Measurements from ENCODE around the gene IGBP1. TPM values are rescaled to one million over a fixed set of nuclear protein-coding genes. Genes with fewer than 3 reads are reported as not detected.

IGBP1 gene
- total RNA-seq (2014; rRNA removed; shearing (Covaris generic)), result 57.3 and 59.1 TPM in 2 replicates
- polyA plus RNA-seq (2016; fragmentation: Nextera tagmentation; extraction: Ambion mirVana), result 31.8 and 33.6 TPM in 2 replicates

- no peaks in the 10 kb centered on the region for H3K27me3 ChIP-seq (replicated peaks; ENCODE audit: insufficient read depth)
- WGBS, 2 experiments (ENCODE audit: low coverage in 1 of 2, low lambda C conversion rate in 2 of 2, missing lambda C conversion rate in 2 of 2), result 1 to 2% methylated on average over 39 to 50 of the region's 59 CpGs
- in situ Hi-C loops (cut with MboI), result no loop called here
Measured at GRCh38 chrX:70133303-70134115, at the start of gene IGBP1. Gene IGBP1 (plus strand): TSS chrX:70133447. CDS start chrX:70133948, 501 bp downstream.

GRCh38 chrX:70084592-70085240, 48.5 kb upstream of the IGBP1 start:
- Histone ChIP-seq H3K4me1 (ENCODE audit: insufficient read depth) (peaks cover 12% of the 10 kb centered on the region), H3K27ac (no peak overlapping the region), H3K27me3 (replicated peaks; ENCODE audit: insufficient read depth) (no peaks in the 10 kb centered on the region), H3K9me2 (ENCODE audit: insufficient read depth) (no peaks in the 10 kb centered on the region), H3K4me3 (no peak overlapping the region), H4K20me1 (ENCODE audit: insufficient read depth) (no peaks in the 10 kb centered on the region), H3K36me3 (ENCODE audit: low read depth) (no peaks in the 10 kb centered on the region), H3F3A (ENCODE audit: insufficient read depth) (no peaks in the 10 kb centered on the region), H3K9ac (no peak overlapping the region), H3K4me2 (ENCODE audit: unreplicated experiment) (no peak overlapping the region), H2AFZ (no peak overlapping the region), H3K79me2 (ENCODE audit: insufficient read depth) (no peaks in the 10 kb centered on the region), H3K9me3 (ENCODE audit: low read depth) (no peaks in the 10 kb centered on the region)
- in situ Hi-C loops (cut with MboI), result loop anchor here (25.0 kb wide), 1 partner anchor 547 kb away; no protein-coding TSS in a partner anchor
- no peak for DNase-seq
- WGBS, 2 experiments (ENCODE audit: low coverage in 1 of 2, low lambda C conversion rate in 2 of 2, missing lambda C conversion rate in 2 of 2), result 20 to 29% methylated on average over 5 of the region's 5 CpGs
- no peak for TF ChIP-seq EZH2phosphoT487 (IDR thresholded peaks at IDR 0.05; ENCODE audit: insufficient read depth, low read depth)
- no peak for TF ChIP-seq EZH2 (IDR thresholded peaks at IDR 0.05; ENCODE audit: insufficient read depth, poor library complexity, severe bottlenecking)

More at GRCh38 chrX:70133303-70134115, at the start of gene IGBP1:
- H4K20me1 ChIP-seq (ENCODE audit: insufficient read depth), result no peaks in the 10 kb centered on the region
- peak; percentile 87 for DNase-seq
- peak within 1 kb of the TSS; percentile 100 for H3K4me3 ChIP-seq
- H3K9ac ChIP-seq, result peak within 1 kb of the TSS; percentile 98
- H3K27ac ChIP-seq, result peak within 1 kb of the TSS; percentile 97
- TF ChIP-seq EZH2phosphoT487 (IDR thresholded peaks at IDR 0.05; ENCODE audit: insufficient read depth, low read depth) (no peak), EZH2 (IDR thresholded peaks at IDR 0.05; ENCODE audit: insufficient read depth, poor library complexity, severe bottlenecking) (no peak)
- no peaks in the 10 kb centered on the region for H3K36me3 ChIP-seq (ENCODE audit: low read depth)
- peaks cover 26% of the 10 kb centered on the region for H3K79me2 ChIP-seq (ENCODE audit: insufficient read depth)
- H3F3A ChIP-seq (ENCODE audit: insufficient read depth), result no peaks in the 10 kb centered on the region
- no peaks in the 10 kb centered on the region for H3K9me2 ChIP-seq (ENCODE audit: insufficient read depth)
- H2AFZ ChIP-seq, result peak within 1 kb of the TSS; percentile 100
- 0 out of 2 replicates have a peak, but pooled peaks cover 8% of the 10 kb centered on the region for H3K4me1 ChIP-seq (ENCODE audit: insufficient read depth)
- no peaks in the 10 kb centered on the region for H3K9me3 ChIP-seq (ENCODE audit: low read depth)
- peak within 1 kb of the TSS; percentile 90 for H3K4me2 ChIP-seq (ENCODE audit: unreplicated experiment)

GRCh38 chrX:70087857-70088630, 45.2 kb upstream of the IGBP1 start:
- Histone ChIP-seq H2AFZ (peak overlapping the region; percentile 82), H3K4me2 (ENCODE audit: unreplicated experiment) (no peak overlapping the region), H3K36me3 (ENCODE audit: low read depth) (no peaks in the 10 kb centered on the region), H3K4me3 (no peak overlapping the region), H3K27ac (peak overlapping the region; percentile 71), H3K9me3 (ENCODE audit: low read depth) (no peaks in the 10 kb centered on the region), H3F3A (ENCODE audit: insufficient read depth) (peaks cover 7% of the 10 kb centered on the region; the same call in 1 of the 2 replicates), H3K9me2 (ENCODE audit: insufficient read depth) (no peaks in the 10 kb centered on the region), H3K27me3 (replicated peaks; ENCODE audit: insufficient read depth) (no peaks in the 10 kb centered on the region), H3K4me1 (ENCODE audit: insufficient read depth) (peaks cover 22% of the 10 kb centered on the region), H4K20me1 (ENCODE audit: insufficient read depth) (no peaks in the 10 kb centered on the region), H3K9ac (0 out of 2 replicates have a peak overlapping the region, but pooled peaks have one; percentile 36), H3K79me2 (ENCODE audit: insufficient read depth) (no peaks in the 10 kb centered on the region)
- TF ChIP-seq EZH2phosphoT487 (IDR thresholded peaks at IDR 0.05; ENCODE audit: insufficient read depth, low read depth) (no peak), EZH2 (IDR thresholded peaks at IDR 0.05; ENCODE audit: insufficient read depth, poor library complexity, severe bottlenecking) (no peak)
- 10 to 12% methylated on average over 9 to 11 of the region's 11 CpGs for WGBS, 2 experiments (ENCODE audit: low coverage in 1 of 2, low lambda C conversion rate in 2 of 2, missing lambda C conversion rate in 2 of 2)
- peak; percentile 50 for DNase-seq
- in situ Hi-C loops (cut with MboI), result loop anchor here (25.0 kb wide), 1 partner anchor 551 kb away; no protein-coding TSS in a partner anchor

GRCh38 chrX:70088751-70089150, 44.5 kb upstream of the IGBP1 start:
- Histone ChIP-seq H3K27ac (no peak overlapping the region), H3K4me2 (ENCODE audit: unreplicated experiment) (no peak overlapping the region), H3K36me3 (ENCODE audit: low read depth) (no peaks in the 10 kb centered on the region), H3K9me2 (ENCODE audit: insufficient read depth) (no peaks in the 10 kb centered on the region), H3K4me1 (ENCODE audit: insufficient read depth) (peaks cover 22% of the 10 kb centered on the region), H2AFZ (no peak overlapping the region; the same call in 1 of the 2 replicates), H3K27me3 (replicated peaks; ENCODE audit: insufficient read depth) (no peaks in the 10 kb centered on the region), H3K9ac (no peak overlapping the region), H3K79me2 (ENCODE audit: insufficient read depth) (no peaks in the 10 kb centered on the region), H4K20me1 (ENCODE audit: insufficient read depth) (no peaks in the 10 kb centered on the region), H3F3A (ENCODE audit: insufficient read depth) (peaks cover 7% of the 10 kb centered on the region; the same call in 1 of the 2 replicates), H3K4me3 (no peak overlapping the region), H3K9me3 (ENCODE audit: low read depth) (no peaks in the 10 kb centered on the region)
- TF ChIP-seq EZH2 (IDR thresholded peaks at IDR 0.05; ENCODE audit: insufficient read depth, poor library complexity, severe bottlenecking) (no peak), EZH2phosphoT487 (IDR thresholded peaks at IDR 0.05; ENCODE audit: insufficient read depth, low read depth) (no peak)
- in situ Hi-C loops (cut with MboI), result loop anchor here (25.0 kb wide), 1 partner anchor 551 kb away; no protein-coding TSS in a partner anchor
- no peak for DNase-seq
